ENCODE measurements around the gene ALOX15. TPM values are rescaled to one million over a fixed set of nuclear protein-coding genes. Genes with fewer than 3 reads are reported as not detected.
"Not testable (repeated sequence)": the region's sequence is repeated elsewhere in the genome, so short reads cannot be mapped to it uniquely, and the experiment has no call there.

Gene ALOX15
- under 1 TPM in 1 of 4 donors, not detected in 3; 0.30 TPM for total RNA-seq

- intact Hi-C loops (cut with DNase I), result no loop called here
- TF ChIP-seq CTCF (IDR thresholded peaks at IDR 0.05) (no peak), POLR2A (IDR thresholded peaks at IDR 0.05) (no peak)
- Histone ChIP-seq H3K4me3 (peak within 1 kb of the TSS in 1 of 4 donors; percentile 12), H3K9me3 (no peaks in the 10 kb centered on the region), H3K27ac (no peak within 1 kb of the TSS), H3K4me1 (peaks cover 0 to 37% (median 12%) of the 10 kb centered on the region in 3 donors), H3K27me3 (peaks cover 8 to 89% (median 16%) of the 10 kb centered on the region in 4 donors), H3K36me3 (no peaks in the 10 kb centered on the region)
- WGBS, 2 donors, result 5 to 12% methylated on average over 22 to 24 of the region's 58 CpGs
- no peak for DNase-seq
Observed at GRCh38 chr17:4641297-4642195, at the start of gene ALOX15. Gene ALOX15, minus strand, starts transcription at chr17:4641678. Its CDS starts 27 bp downstream, at chr17:4641651.

- Histone ChIP-seq H3K36me3 (peaks cover 3 to 85% (median 6%) of the 10 kb centered on the region in 3 donors), H3K27ac (peak overlapping the region in 1 of 4 donors; percentile 41), H3K4me1 (no peaks in the 10 kb centered on the region), H3K4me3 (no peak overlapping the region), H3K9me3 (no peaks in the 10 kb centered on the region), H3K27me3 (no peaks in the 10 kb centered on the region)
- intact Hi-C loops (cut with DNase I), result no loop called here
- TF ChIP-seq POLR2A (IDR thresholded peaks at IDR 0.05) (no peak), CTCF (IDR thresholded peaks at IDR 0.05) (no peak)
- 81 to 100% methylated on average over 1 to 2 of the region's 2 CpGs for WGBS, 2 donors
- no peak for DNase-seq
Observed at GRCh38 chr17:4690745-4691144, 49.3 kb upstream of the ALOX15 start.

- intact Hi-C loops (cut with DNase I); H3K27ac ChIP-seq; DNase-seq; H3K4me3 ChIP-seq; H3K27me3 ChIP-seq; H3K9me3 ChIP-seq; H3K4me1 ChIP-seq: not testable (repeated sequence)
- 85 to 88% methylated on average over 12 of the region's 12 CpGs for WGBS, 2 donors
- H3K36me3 ChIP-seq, result peaks cover 3 to 85% (median 6%) of the 10 kb centered on the region in 3 donors
Observed at GRCh38 chr17:4689872-4690271, 48.4 kb upstream of the ALOX15 start.

GRCh38 chr17:4683739-4684138 lies 42.3 kb upstream of the ALOX15 start:
- H3K4me3 ChIP-seq; H3K27me3 ChIP-seq; H3K9me3 ChIP-seq; intact Hi-C loops (cut with DNase I); DNase-seq: not testable (repeated sequence)
- Histone ChIP-seq H3K4me1 (peaks cover 0 to 11% (median 0%) of the 10 kb centered on the region in 3 donors), H3K27ac (peak overlapping the region in 3 of 4 donors; percentile 67 to 70 (median 70)), H3K36me3 (peaks cover 9 to 88% (median 23%) of the 10 kb centered on the region in 3 donors)
- WGBS, 2 donors, result 83 to 97% methylated on average over 1 to 4 of the region's 5 CpGs

GRCh38 chr17:4679658-4680057 lies 38.2 kb upstream of the ALOX15 start:
- 57 to 74% methylated on average over 6 to 7 of the region's 7 CpGs for WGBS, 2 donors
- DNase-seq, result no peak
- peaks cover 33 to 91% (median 35%) of the 10 kb centered on the region in 3 donors for H3K36me3 ChIP-seq
- H3K9me3 ChIP-seq, result no peaks in the 10 kb centered on the region
- TF ChIP-seq CTCF (IDR thresholded peaks at IDR 0.05) (no peak), POLR2A (IDR thresholded peaks at IDR 0.05) (no peak)
- H3K4me1 ChIP-seq, result peaks cover 0 to 14% (median 0%) of the 10 kb centered on the region in 3 donors
- H3K27me3 ChIP-seq, result no peaks in the 10 kb centered on the region
- no peak overlapping the region for H3K4me3 ChIP-seq
- H3K27ac ChIP-seq, result no peak overlapping the region
- intact Hi-C loops (cut with DNase I), result no loop called here

GRCh38 chr17:4678448-4679026 lies 37.1 kb upstream of the ALOX15 start:
- Histone ChIP-seq H3K9me3 (no peaks in the 10 kb centered on the region), H3K27me3 (no peaks in the 10 kb centered on the region), H3K4me1 (peaks cover 0 to 14% (median 0%) of the 10 kb centered on the region in 3 donors), H3K27ac (no peak overlapping the region), H3K36me3 (peaks cover 42 to 95% (median 46%) of the 10 kb centered on the region in 3 donors), H3K4me3 (no peak overlapping the region)
- intact Hi-C loops (cut with DNase I), result no loop called here
- no peak for DNase-seq
- TF ChIP-seq CTCF (IDR thresholded peaks at IDR 0.05) (no peak), POLR2A (IDR thresholded peaks at IDR 0.05) (no peak)
- 32 to 49% methylated on average over 9 to 13 of the region's 14 CpGs for WGBS, 2 donors

Measured in esophagus squamous epithelium (tissue), 5 donors.